Measurements from ENCODE around the gene CD58.
"Not testable (repeated sequence)": the region's sequence is repeated elsewhere in the genome, so short reads cannot be mapped to it uniquely, and the experiment has no call there.

- not testable (repeated sequence) for TF ChIP-seq CTCF (conservative IDR thresholded peaks at IDR 0.05; ENCODE audit: low read depth, low read length); EZH2 (IDR thresholded peaks at IDR 0.05; ENCODE audit: borderline replicate concordance, low read depth, low read length, poor library complexity, severe bottlenecking)
These were observed 22.6 kb upstream of the CD58 start for GRCh38 chr1:116593401-116593800.

All from A673 (cell line).